HG03280 (cell line): ENCODE data around the gene TBCE.

Experiments
- ATAC-seq: cut with Tn5 transposase; IDR thresholded peaks from one replicate; pipeline ENCODE4 v1.9.1; 2021; ENCODE audit warnings: mild to moderate bottlenecking, moderate library complexity; ENCODE audit not compliant: unreplicated experiment

Gene TBCE

DNA sequence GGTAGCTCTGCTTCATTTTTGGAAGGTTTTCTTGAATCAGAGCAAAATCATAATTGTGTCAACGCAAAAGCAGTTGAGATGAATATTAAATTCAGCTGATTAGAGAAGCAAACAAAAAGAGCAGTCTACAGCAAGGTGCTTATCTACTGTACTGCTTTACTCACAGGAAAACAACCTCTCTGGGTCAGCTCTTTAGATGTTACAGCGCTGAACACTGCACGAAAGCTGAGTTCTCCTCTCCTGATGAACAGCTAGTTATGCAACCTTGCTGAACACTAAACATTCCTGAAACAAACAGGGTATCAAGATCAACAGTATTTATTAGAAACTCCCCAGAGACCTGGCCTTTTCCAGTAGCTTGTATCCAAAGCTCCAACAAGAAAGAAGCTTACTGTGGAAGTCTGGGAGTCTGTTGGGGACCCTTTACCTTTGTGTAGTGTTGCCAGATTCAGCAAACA is 41.3 kb downstream of the TBCE start:
- ATAC-seq, result no peak

DNA sequence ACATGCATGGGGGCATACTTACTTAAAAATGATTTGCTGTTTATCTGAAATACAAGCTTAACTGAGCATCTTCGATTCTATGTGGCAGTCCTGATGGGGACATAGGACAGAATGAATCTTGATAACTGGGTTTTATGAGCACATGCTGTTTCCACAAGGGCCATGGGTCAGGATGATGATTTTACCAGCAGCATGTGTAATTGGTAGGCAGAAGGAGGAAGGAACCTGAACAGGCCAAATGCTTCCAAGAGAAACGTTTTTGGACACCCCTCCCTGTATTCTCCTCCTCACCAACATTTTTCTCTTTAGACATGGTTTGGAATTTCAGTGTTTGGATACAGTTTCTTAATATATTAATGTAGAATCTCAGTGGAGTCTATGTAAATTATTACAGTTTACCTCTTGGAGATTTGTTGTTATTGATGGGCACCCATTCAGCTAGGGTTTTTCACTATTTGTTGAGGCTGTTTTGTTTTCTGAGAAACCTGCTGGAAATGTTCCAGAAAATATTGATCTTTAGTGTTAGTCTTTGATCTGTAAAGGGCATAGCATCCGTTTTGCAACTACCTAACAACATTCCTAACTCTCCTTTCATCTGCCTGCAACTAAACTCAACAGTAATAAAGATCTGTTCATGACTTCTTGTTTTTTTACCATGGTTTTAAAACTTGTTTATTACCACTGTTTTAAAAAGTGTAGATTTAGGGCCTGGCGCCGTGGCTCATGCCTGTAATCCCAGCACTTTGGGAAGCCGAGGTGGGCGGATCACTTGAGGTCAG is 42.0 kb downstream of the TBCE start:
- no peak for ATAC-seq

- ATAC-seq, result no peak
These were observed 43.2 kb downstream of the TBCE start for GRCh38 chr1:235410467-235410866.

DNA sequence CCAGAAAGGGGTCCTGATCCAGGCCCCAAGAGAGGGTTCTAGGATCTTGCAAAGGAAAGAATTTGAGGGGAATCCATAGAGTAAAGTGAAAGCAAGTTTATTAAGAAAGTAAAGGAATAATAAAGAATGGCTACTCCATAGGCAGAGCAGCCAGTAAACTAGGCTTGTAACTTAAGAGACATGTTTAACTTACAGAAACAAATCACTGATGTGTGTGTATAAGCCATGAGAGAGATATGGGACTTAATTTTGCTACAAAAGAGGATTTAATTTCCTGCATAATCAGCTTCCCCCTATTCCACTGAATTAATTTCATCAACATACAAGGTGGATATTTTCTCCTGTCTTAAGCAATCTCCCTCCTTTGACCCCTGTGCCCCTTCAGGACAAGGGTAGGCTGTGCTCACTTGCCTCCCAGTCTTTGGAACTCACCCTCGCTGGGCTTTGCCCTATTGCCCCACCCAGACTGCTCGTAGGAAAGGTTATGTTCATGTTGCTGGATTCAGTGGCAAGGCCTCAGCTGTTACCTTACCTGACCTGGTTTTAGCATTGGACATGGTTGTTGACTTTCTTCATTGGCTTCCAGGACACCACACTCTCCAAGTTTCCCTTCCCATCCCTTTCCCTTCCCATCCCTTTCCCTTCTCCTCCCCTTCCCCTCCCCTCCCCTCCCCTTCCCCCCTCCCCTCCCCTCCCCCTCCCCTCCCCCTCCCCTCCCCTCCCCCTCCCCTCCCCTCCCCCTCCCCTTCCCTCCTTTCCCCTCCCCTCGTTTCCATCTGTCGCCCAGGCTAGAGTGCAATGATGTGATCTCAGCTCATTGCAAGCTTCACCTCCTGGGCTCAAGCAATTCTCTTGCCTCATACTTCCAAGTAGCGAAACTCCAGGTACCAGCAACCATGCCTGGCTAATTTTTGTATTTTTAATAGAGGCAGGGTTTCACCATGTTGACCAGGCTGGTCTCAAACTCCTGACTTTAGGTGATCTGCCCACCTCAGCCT is 44.6 kb downstream of the TBCE start:
- no peak for ATAC-seq

GRCh38 chr1:235415008-235415904 is 48.0 kb downstream of the TBCE start:
- ATAC-seq, result peak; percentile 86

DNA sequence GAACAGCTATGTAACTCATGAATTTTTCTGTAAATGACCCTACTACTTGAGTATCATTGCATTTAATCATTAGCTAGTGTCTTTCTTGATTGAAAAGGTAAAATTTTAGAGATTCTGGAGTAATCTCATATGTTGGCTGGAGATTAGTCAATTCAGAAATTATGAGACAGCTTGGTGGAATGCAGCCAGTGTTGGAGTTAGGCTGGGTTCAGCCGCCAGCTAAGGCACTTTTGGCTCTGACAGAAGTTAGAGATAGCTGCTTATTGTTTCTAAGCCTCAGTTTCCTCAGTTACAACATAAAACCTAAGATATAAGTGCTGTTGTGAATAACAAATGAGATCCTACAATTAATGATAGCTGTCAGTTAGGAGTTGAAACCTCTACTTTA is 49.4 kb downstream of the TBCE start:
- no peak for ATAC-seq

DNA sequence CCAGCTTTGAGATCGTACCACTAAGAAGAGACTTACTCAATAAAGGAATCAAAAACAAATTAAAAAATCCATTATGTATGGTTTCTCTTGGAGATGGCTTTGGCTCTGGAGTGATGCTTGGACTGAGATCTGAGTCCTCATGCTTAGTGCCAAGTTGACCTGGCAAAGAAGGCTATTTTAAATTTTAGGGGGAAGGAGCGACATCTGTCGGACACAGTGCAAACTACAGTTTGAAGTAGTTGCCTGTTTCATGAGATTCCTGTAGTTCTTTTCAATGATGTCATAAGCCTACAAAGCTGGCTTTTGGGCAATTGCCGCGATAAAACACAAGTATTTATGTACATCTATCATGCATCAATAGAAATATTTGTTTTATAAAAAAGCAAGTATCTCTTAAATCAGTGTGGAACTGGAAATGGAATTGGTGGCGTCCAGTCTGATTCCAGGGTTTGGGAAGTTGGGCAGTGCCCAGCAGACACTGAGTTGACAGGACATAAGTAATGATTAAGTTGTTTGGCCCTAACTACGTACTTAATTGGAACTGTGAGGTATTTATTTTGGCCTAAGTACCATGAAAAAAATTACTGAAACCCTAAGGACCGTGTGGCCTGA is 50.0 kb downstream of the TBCE start:
- no peak for ATAC-seq

- no peak for ATAC-seq
These were observed 54.5 kb downstream of the TBCE start for GRCh38 chr1:235421751-235422150.

DNA sequence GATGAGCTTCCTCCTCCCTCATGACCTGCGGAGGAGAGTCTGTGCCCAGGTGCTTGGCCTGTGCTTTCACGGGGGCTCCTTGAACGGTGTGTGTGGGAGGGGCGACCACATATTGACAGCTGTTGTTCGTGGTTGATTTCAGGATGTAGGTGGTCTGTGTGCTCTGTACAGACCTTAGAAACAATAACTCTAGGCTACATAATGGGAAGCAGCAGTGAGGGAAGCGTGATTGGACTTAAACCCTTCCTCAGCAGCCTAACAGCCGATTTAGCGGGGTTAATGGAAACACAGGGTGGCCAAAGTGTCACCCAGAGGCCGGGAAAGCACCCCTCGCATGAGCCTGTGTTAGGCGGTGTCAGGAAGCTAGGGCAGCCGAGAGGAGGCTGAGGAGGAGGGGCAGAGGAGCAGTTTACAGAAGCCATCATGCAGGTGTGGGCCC is 56.0 kb downstream of the TBCE start:
- no peak for ATAC-seq

- no peak for ATAC-seq
These were observed 56.9 kb downstream of the TBCE start for GRCh38 chr1:235424092-235424491.

- no peak for ATAC-seq
These were observed 58.1 kb downstream of the TBCE start for GRCh38 chr1:235425357-235425756.

GRCh38 chr1:235426143-235426542 is 58.9 kb downstream of the TBCE start:
- ATAC-seq, result no peak

- no peak for ATAC-seq
These were observed 59.5 kb downstream of the TBCE start for GRCh38 chr1:235426680-235427079.

GRCh38 chr1:235427447-235427846 is 60.2 kb downstream of the TBCE start:
- ATAC-seq, result no peak

DNA sequence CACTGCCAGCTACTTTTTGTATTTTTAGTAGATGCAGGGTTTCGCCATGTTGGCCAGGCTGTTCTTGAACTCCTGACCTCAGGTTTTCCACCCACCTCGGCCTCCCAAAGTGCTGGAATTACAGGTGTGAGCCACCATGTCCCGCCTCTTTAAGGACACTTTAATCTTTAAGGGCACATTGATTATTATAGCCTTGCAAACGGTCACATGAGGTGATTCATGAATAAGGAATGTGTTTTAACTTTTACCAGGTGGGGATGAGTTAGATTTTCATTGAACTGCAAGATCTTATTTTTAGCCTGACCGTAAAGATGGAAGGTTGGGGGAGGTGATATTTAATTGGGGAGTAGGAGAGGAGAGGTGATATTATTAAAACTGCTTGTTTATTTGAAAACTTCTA is 61.9 kb downstream of the TBCE start:
- ATAC-seq, result no peak

DNA sequence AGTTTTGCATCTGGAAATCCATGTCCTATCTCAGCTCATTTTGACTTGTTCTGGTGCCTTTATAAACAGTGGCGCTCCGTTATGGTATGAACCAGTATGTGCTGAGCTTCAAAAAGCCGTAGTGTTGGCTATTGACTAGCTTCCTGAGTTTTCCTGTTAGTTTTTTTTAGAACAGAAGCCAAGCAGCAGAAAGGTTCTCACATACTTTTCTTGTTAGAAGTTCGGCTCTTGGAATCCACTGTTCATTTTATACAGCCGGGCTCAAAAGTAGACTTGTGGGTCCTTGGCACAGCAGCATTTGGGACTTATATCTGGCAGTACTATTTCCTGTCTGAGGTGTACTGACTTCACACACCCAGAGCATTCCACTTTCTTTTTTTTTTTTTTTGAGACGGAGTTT is 63.8 kb downstream of the TBCE start:
- no peak for ATAC-seq

GRCh38 chr1:235434001-235434400 is 66.8 kb downstream of the TBCE start:
- no peak for ATAC-seq

- ATAC-seq, result no peak
These were observed 74.0 kb downstream of the TBCE start for GRCh38 chr1:235441159-235441685.

- ATAC-seq, result no peak
These were observed 75.7 kb downstream of the TBCE start for GRCh38 chr1:235442788-235443429.

GRCh38 chr1:235448616-235449015 is 81.4 kb downstream of the TBCE start:
- no peak for ATAC-seq
